Dendritic cell treated with granulocyte-macrophage colony-stimulating factor and Interleukin-4, amounts not matched to agents 40 ng/mL and 50 ng/mL, for 4 days (primary cell): Measurements from ENCODE around the gene LY86.

ENCODE experiments used
- H3K27ac Mint-ChIP-seq: one replicate; pipeline ENCODE4 v1.8.0; 2022; ENCODE audit warnings: mild to moderate bottlenecking, mixed read lengths
- H3K27me3 Mint-ChIP-seq: one replicate; pipeline ENCODE4 v1.8.0; 2022; ENCODE audit warnings: mild to moderate bottlenecking, mixed read lengths
- H3K36me3 Mint-ChIP-seq: one replicate; pipeline ENCODE4 v1.8.0; 2022; ENCODE audit warnings: low read depth, mixed read lengths
- H3K4me1 Mint-ChIP-seq: one replicate; pipeline ENCODE4 v1.8.0; 2022; ENCODE audit warnings: low read depth, mixed read lengths
- H3K4me3 Mint-ChIP-seq: one replicate; pipeline ENCODE4 v1.8.0; 2022; ENCODE audit warnings: mild to moderate bottlenecking, moderate library complexity, mixed read lengths
- H3K9me3 Mint-ChIP-seq: one replicate; pipeline ENCODE4 v1.8.0; 2022; ENCODE audit warnings: mixed read lengths
- intact Hi-C: fragments of 100-400 bp; cut with micrococcal nuclease; formaldehyde crosslinking; loops from one replicate; pipeline ENCODE4 v1.15.0; 2022

LY86 gene

GRCh38 chr6:6588064-6588923, at the start of gene LY86:
Gene LY86, plus strand, starts transcription at chr6:6588720. Its CDS starts 15 bp downstream, at chr6:6588735.
- intact Hi-C loops, result no loop called here
- H3K9me3 Mint-ChIP-seq, result no peaks in the 10 kb centered on the region
- H3K27me3 Mint-ChIP-seq, result no peaks in the 10 kb centered on the region
- H3K4me1 Mint-ChIP-seq, result peaks cover 82% of the 10 kb centered on the region
- peak within 1 kb of the TSS; percentile 82 for H3K4me3 Mint-ChIP-seq
- peaks cover 8% of the 10 kb centered on the region for H3K36me3 Mint-ChIP-seq
- H3K27ac Mint-ChIP-seq, result peak within 1 kb of the TSS; percentile 96

- peaks cover 40% of the 10 kb centered on the region for H3K27me3 Mint-ChIP-seq
- no peak overlapping the region for H3K4me3 Mint-ChIP-seq
- intact Hi-C loops, result loop anchor here (5.0 kb wide), 1 partner anchor 37 kb away; no protein-coding TSS in a partner anchor
- peaks cover 6% of the 10 kb centered on the region for H3K36me3 Mint-ChIP-seq
- peaks cover 57% of the 10 kb centered on the region for H3K4me1 Mint-ChIP-seq
- H3K27ac Mint-ChIP-seq, result peak overlapping the region; percentile 80
- peaks cover 13% of the 10 kb centered on the region for H3K9me3 Mint-ChIP-seq
Observed at GRCh38 chr6:6539036-6539435, 49.5 kb upstream of the LY86 start.

GRCh38 chr6:6542357-6542756, 46.2 kb upstream of the LY86 start:
- intact Hi-C loops, result loop anchor here (10.0 kb wide), 1 partner anchor 348 kb away; no protein-coding TSS in a partner anchor
- H3K4me1 Mint-ChIP-seq, result peaks cover 74% of the 10 kb centered on the region
- H3K27ac Mint-ChIP-seq, result peak overlapping the region; percentile 86
- peaks cover 56% of the 10 kb centered on the region for H3K27me3 Mint-ChIP-seq
- peaks cover 13% of the 10 kb centered on the region for H3K9me3 Mint-ChIP-seq
- H3K4me3 Mint-ChIP-seq, result no peak overlapping the region
- H3K36me3 Mint-ChIP-seq, result peaks cover 12% of the 10 kb centered on the region

GRCh38 chr6:6543181-6543879, 45.2 kb upstream of the LY86 start:
- Mint-ChIP-seq H3K4me3 (no peak overlapping the region), H3K36me3 (peaks cover 12% of the 10 kb centered on the region), H3K4me1 (peaks cover 71% of the 10 kb centered on the region), H3K27me3 (peaks cover 55% of the 10 kb centered on the region), H3K27ac (peak overlapping the region; percentile 86), H3K9me3 (peaks cover 13% of the 10 kb centered on the region)
- intact Hi-C loops, result loop anchor here (10.0 kb wide), 1 partner anchor 349 kb away; no protein-coding TSS in a partner anchor

- Mint-ChIP-seq H3K27me3 (peaks cover 47% of the 10 kb centered on the region), H3K4me1 (peaks cover 57% of the 10 kb centered on the region), H3K4me3 (peak overlapping the region; percentile 52), H3K9me3 (peaks cover 13% of the 10 kb centered on the region), H3K27ac (peak overlapping the region; percentile 60), H3K36me3 (peaks cover 12% of the 10 kb centered on the region)
- intact Hi-C loops, result loop anchor here (2.0 to 10.0 kb wide), 5 partner anchors 51 to 1073 kb away; no protein-coding TSS in a partner anchor
Observed at GRCh38 chr6:6545616-6546317, 42.8 kb upstream of the LY86 start.

GRCh38 chr6:6546318-6547109, 42.0 kb upstream of the LY86 start:
- Mint-ChIP-seq H3K36me3 (peaks cover 12% of the 10 kb centered on the region), H3K4me3 (peak overlapping the region; percentile 52), H3K9me3 (peaks cover 13% of the 10 kb centered on the region), H3K27me3 (peaks cover 41% of the 10 kb centered on the region), H3K27ac (peak overlapping the region; percentile 60), H3K4me1 (peaks cover 50% of the 10 kb centered on the region)
- intact Hi-C loops, result loop anchor here (2.0 to 10.0 kb wide), 5 partner anchors 52 to 1074 kb away; no protein-coding TSS in a partner anchor

GRCh38 chr6:6547110-6547879, 41.2 kb upstream of the LY86 start:
- intact Hi-C loops, result loop anchor here (2.0 to 10.0 kb wide), 5 partner anchors 52 to 1075 kb away; no protein-coding TSS in a partner anchor
- Mint-ChIP-seq H3K4me1 (peaks cover 42% of the 10 kb centered on the region), H3K9me3 (peaks cover 9% of the 10 kb centered on the region), H3K27me3 (peaks cover 34% of the 10 kb centered on the region), H3K27ac (peak overlapping the region; percentile 60), H3K36me3 (peaks cover 12% of the 10 kb centered on the region), H3K4me3 (peak overlapping the region; percentile 52)

- no peaks in the 10 kb centered on the region for H3K27me3 Mint-ChIP-seq
- H3K9me3 Mint-ChIP-seq, result no peaks in the 10 kb centered on the region
- H3K4me3 Mint-ChIP-seq, result no peak overlapping the region
- peak overlapping the region; percentile 14 for H3K27ac Mint-ChIP-seq
- intact Hi-C loops, result loop anchor here (5.0 kb wide), 3 partner anchors 41 to 101 kb away; no protein-coding TSS in a partner anchor
- no peaks in the 10 kb centered on the region for H3K36me3 Mint-ChIP-seq
- H3K4me1 Mint-ChIP-seq, result peaks cover 33% of the 10 kb centered on the region
Observed at GRCh38 chr6:6556161-6556737, 32.3 kb upstream of the LY86 start.

- H3K36me3 Mint-ChIP-seq, result no peaks in the 10 kb centered on the region
- no peak overlapping the region for H3K4me3 Mint-ChIP-seq
- H3K9me3 Mint-ChIP-seq, result no peaks in the 10 kb centered on the region
- H3K27ac Mint-ChIP-seq, result peak overlapping the region; percentile 63
- no peaks in the 10 kb centered on the region for H3K27me3 Mint-ChIP-seq
- peaks cover 33% of the 10 kb centered on the region for H3K4me1 Mint-ChIP-seq
- intact Hi-C loops, result loop anchor here (5.0 kb wide), 3 partner anchors 40 to 100 kb away; no protein-coding TSS in a partner anchor
Observed at GRCh38 chr6:6556738-6557503, 31.6 kb upstream of the LY86 start.

GRCh38 chr6:6557504-6557839, 31.0 kb upstream of the LY86 start:
- intact Hi-C loops, result loop anchor here (5.0 kb wide), 3 partner anchors 40 to 100 kb away; no protein-coding TSS in a partner anchor
- no peaks in the 10 kb centered on the region for H3K9me3 Mint-ChIP-seq
- H3K4me1 Mint-ChIP-seq, result peaks cover 33% of the 10 kb centered on the region
- H3K36me3 Mint-ChIP-seq, result no peaks in the 10 kb centered on the region
- no peaks in the 10 kb centered on the region for H3K27me3 Mint-ChIP-seq
- H3K27ac Mint-ChIP-seq, result peak overlapping the region; percentile 63
- H3K4me3 Mint-ChIP-seq, result no peak overlapping the region

GRCh38 chr6:6557886-6558285, 30.6 kb upstream of the LY86 start:
- no peaks in the 10 kb centered on the region for H3K27me3 Mint-ChIP-seq
- H3K9me3 Mint-ChIP-seq, result no peaks in the 10 kb centered on the region
- intact Hi-C loops, result loop anchor here (5.0 kb wide), 3 partner anchors 39 to 99 kb away; no protein-coding TSS in a partner anchor
- H3K27ac Mint-ChIP-seq, result no peak overlapping the region
- peaks cover 33% of the 10 kb centered on the region for H3K4me1 Mint-ChIP-seq
- H3K4me3 Mint-ChIP-seq, result no peak overlapping the region
- no peaks in the 10 kb centered on the region for H3K36me3 Mint-ChIP-seq
